Natural killer cell (primary cell): Measurements from ENCODE around the gene ZNF407. TPM values are rescaled to one million over a fixed set of nuclear protein-coding genes. Genes with fewer than 3 reads are reported as not detected.

Experiments used
- ATAC-seq, 3 donors: fragments of 150-1000 bp in 2 of 3; fragments of 200-7000 bp in 1 of 3; cut with Tn5 transposase; 1 replicate in 1 of 3; 2 replicates in 2 of 3; pipeline ENCODE4 v1.10.0; 2021; ENCODE audit warnings: mild to moderate bottlenecking in 2 of 3, moderate library complexity in 2 of 3
- DNase-seq, 2 donors: peaks; one replicate each; pipeline versions ENCODE4 v3.0.0 to v3.0.0-alpha.2; 2013 to 2021; ENCODE audit warnings: mixed read lengths in 1 of 2
- H3K27ac ChIP-seq: one replicate; pipeline ENCODE4 v1.5.1; 2013; ENCODE audit warnings: mild to moderate bottlenecking, low read length
- H3K27me3 ChIP-seq: one replicate; pipeline ENCODE4 v1.6.1; 2013; ENCODE audit warnings: low read length; ENCODE audit not compliant: control insufficient read depth, insufficient read depth
- H3K36me3 ChIP-seq: one replicate; pipeline ENCODE4 v1.6.1; 2013; ENCODE audit warnings: low read length; ENCODE audit not compliant: control insufficient read depth, insufficient read depth
- H3K4me1 ChIP-seq: one replicate; pipeline ENCODE4 v1.6.1; 2013; ENCODE audit warnings: low read length; ENCODE audit not compliant: control insufficient read depth, insufficient read depth
- H3K4me3 ChIP-seq: one replicate; pipeline ENCODE4 v1.5.1; 2013; ENCODE audit warnings: low read length
- H3K9me3 ChIP-seq: one replicate; pipeline ENCODE4 v1.6.1; 2013; ENCODE audit warnings: low read length; ENCODE audit not compliant: control insufficient read depth, insufficient read depth
- H3K27ac Mint-ChIP-seq, 2 donors: one replicate each; pipeline ENCODE4 v1.8.0; 2022; ENCODE audit warnings: mild to moderate bottlenecking in 2 of 2, mixed read lengths in 2 of 2, moderate library complexity in 1 of 2
- H3K27me3 Mint-ChIP-seq, 2 donors: one replicate each; pipeline ENCODE4 v1.8.0; 2022; ENCODE audit warnings: low read depth in 2 of 2, mixed read lengths in 2 of 2
- H3K36me3 Mint-ChIP-seq: one replicate; pipeline ENCODE4 v1.8.0; 2022; ENCODE audit warnings: mixed read lengths
- H3K4me1 Mint-ChIP-seq, 2 donors: one replicate each; pipeline ENCODE4 v1.8.0; 2022; ENCODE audit warnings: mixed read lengths in 2 of 2
- H3K4me3 Mint-ChIP-seq: one replicate; pipeline ENCODE4 v1.8.0; 2022; ENCODE audit warnings: mild to moderate bottlenecking, moderate library complexity, mixed read lengths
- H3K9me3 Mint-ChIP-seq, 2 donors: one replicate each; pipeline ENCODE4 v1.8.0; 2022; ENCODE audit warnings: mixed read lengths in 2 of 2
- WGBS: methylation state at CpG from one replicate; pipeline ENCODE4 v1.1.7; 2013; ENCODE audit warnings: missing lambda C conversion rate; ENCODE audit not compliant: insufficient coverage; 5-methylcytosine and 5-hydroxymethylcytosine counted together
- intact Hi-C: fragments of 100-400 bp; cut with micrococcal nuclease; formaldehyde crosslinking; loops from one replicate; pipeline ENCODE4 v1.14.2; 2022
- total RNA-seq, 4 donors: library from RNA; stranded (reverse); fragments of 120-200 nt in 1 of 4; gene quantifications; one replicate each; pipeline versions ENCODE4 v1.2.3 to v1.2.4, GENCODE V29; 2013 to 2022
- TF ChIP-seq, protein P1 (sequence below): fragments of 200-600 bp; IDR thresholded peaks from one replicate; pipeline ENCODE4 v1.8.0; 2022; ENCODE audit warnings: antibody characterized with exemption

The ZNF407 gene
- total RNA-seq, 3 donors from 2014 or later (not counting 1 experiment from before 2014, with no cell fraction given), result 28.4 to 36.7 (median 36.3) TPM

DNA sequence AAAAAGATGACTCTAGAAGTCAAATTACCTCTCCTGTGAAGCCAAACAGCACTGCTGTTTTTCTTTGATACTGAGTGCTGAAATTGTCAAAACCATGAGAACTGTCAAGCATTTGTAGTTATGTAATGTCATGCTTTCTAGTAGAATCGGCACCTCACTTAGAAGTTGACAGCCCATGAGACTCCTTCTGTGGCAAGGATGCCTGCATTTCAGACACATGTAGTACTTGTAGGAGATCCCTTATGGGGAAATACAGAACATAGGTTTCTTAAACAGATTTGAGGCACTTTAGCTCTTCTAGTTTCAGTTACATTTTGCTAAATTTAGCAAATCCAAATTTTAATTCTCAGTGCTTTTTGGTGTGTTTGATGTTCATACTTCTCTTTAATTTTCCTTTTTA lies 15.7 kb downstream of the ZNF407 start:
- Mint-ChIP-seq H3K36me3 (no peaks in the 10 kb centered on the region), H3K27ac (no peak overlapping the region), H3K4me3 (no peak overlapping the region), H3K27me3 (no peaks in the 10 kb centered on the region), H3K9me3 (no peaks in the 10 kb centered on the region), H3K4me1 (peaks cover 7 to 15% of the 10 kb centered on the region in 2 donors)
- DNase-seq (no peak), ATAC-seq (no peak)
- WGBS, result 90% methylated on average over 1 of the region's 1 CpG
- Histone ChIP-seq H3K4me3 (no peak overlapping the region), H3K27ac (no peak overlapping the region), H3K36me3 (no peaks in the 10 kb centered on the region), H3K9me3 (no peaks in the 10 kb centered on the region), H3K4me1 (no peaks in the 10 kb centered on the region), H3K27me3 (no peaks in the 10 kb centered on the region)
- intact Hi-C loops, result no loop called here
- TF ChIP-seq, protein P1, sequence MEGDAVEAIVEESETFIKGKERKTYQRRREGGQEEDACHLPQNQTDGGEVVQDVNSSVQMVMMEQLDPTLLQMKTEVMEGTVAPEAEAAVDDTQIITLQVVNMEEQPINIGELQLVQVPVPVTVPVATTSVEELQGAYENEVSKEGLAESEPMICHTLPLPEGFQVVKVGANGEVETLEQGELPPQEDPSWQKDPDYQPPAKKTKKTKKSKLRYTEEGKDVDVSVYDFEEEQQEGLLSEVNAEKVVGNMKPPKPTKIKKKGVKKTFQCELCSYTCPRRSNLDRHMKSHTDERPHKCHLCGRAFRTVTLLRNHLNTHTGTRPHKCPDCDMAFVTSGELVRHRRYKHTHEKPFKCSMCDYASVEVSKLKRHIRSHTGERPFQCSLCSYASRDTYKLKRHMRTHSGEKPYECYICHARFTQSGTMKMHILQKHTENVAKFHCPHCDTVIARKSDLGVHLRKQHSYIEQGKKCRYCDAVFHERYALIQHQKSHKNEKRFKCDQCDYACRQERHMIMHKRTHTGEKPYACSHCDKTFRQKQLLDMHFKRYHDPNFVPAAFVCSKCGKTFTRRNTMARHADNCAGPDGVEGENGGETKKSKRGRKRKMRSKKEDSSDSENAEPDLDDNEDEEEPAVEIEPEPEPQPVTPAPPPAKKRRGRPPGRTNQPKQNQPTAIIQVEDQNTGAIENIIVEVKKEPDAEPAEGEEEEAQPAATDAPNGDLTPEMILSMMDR, result no peak

DNA sequence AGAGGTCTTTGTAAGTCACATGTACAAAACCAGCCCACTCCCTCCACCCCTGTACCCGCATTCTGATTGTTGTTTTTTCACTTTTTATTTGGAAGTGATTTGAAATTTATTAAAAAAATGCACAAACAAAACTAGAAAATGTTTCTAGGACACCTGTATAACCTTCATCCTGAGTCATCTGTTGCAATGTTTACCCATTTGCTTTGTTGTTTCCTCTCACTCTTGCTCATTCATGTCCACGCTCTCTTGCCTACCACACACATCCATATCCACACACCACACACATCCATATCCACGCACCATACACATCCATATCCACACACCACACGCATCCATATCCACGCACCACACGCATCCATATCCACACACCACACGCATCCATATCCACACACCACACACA lies 18.8 kb downstream of the ZNF407 start:
- ATAC-seq (no peak), DNase-seq (no peak)
- H3K4me3 Mint-ChIP-seq, result no peak overlapping the region
- intact Hi-C loops, result no loop called here
- Histone ChIP-seq H3K27ac (no peak overlapping the region), H3K4me3 (no peak overlapping the region), H3K4me1 (no peaks in the 10 kb centered on the region), H3K27me3 (no peaks in the 10 kb centered on the region), H3K36me3 (no peaks in the 10 kb centered on the region), H3K9me3 (no peaks in the 10 kb centered on the region)
- H3K4me1 Mint-ChIP-seq, result peaks cover 0 to 4% of the 10 kb centered on the region in 2 donors
- no peaks in the 10 kb centered on the region for H3K27me3 Mint-ChIP-seq
- WGBS, result 53% methylated on average over 6 of the region's 7 CpGs
- H3K27ac Mint-ChIP-seq, result no peak overlapping the region
- H3K9me3 Mint-ChIP-seq, result no peaks in the 10 kb centered on the region
- TF ChIP-seq, protein P1, result no peak
- no peaks in the 10 kb centered on the region for H3K36me3 Mint-ChIP-seq

DNA sequence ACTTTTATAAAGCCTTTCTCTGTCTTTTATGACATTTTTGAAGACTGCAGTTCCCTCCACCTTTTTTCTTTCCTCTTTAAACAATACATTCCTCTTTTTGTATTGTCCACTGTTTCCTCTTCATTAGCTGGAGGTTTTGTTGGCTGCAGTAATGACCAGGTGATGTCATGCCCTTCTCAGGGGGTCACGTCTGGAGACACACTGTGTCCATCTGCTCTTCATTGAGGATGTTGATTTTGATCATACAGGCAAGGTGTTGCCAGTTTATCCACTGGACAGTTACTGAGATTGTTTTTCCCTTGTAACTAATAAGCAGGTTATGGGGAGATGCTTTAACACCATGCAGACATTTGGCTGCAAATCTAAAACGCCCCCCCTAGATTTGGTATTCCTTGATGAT lies 19.8 kb downstream of the ZNF407 start:
- Mint-ChIP-seq H3K4me3 (no peak overlapping the region), H3K27ac (no peak overlapping the region), H3K27me3 (no peaks in the 10 kb centered on the region), H3K36me3 (no peaks in the 10 kb centered on the region), H3K9me3 (no peaks in the 10 kb centered on the region), H3K4me1 (peaks cover 0 to 2% of the 10 kb centered on the region in 2 donors)
- DNase-seq (no peak), ATAC-seq (no peak)
- WGBS, result 95% methylated on average over 2 of the region's 2 CpGs
- TF ChIP-seq, protein P1, result no peak
- intact Hi-C loops, result no loop called here
- Histone ChIP-seq H3K27ac (no peak overlapping the region), H3K4me1 (peaks cover 4% of the 10 kb centered on the region), H3K9me3 (no peaks in the 10 kb centered on the region), H3K27me3 (no peaks in the 10 kb centered on the region), H3K36me3 (no peaks in the 10 kb centered on the region), H3K4me3 (no peak overlapping the region)

DNA sequence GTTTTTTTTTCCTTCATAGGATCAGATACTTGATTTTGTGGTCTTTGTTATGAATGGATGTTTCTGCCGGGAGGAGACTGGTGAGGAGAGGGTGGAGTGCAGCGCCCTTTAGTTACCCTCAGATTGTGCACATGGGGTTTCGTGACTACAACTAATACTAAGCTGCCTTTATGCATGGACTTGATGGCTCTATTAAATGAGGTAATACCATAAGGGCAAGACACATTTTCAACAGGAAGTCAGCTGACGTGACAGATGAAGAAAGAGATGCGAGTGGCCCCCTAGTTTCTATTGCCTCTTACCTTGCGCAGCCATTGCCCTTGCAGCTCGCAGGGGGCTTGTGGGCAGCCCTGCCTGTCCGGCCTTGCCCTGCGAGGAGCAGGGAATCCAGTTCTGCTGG lies 24.4 kb downstream of the ZNF407 start:
- Histone ChIP-seq H3K4me1 (peaks cover 4% of the 10 kb centered on the region), H3K9me3 (no peaks in the 10 kb centered on the region), H3K27ac (no peak overlapping the region), H3K4me3 (no peak overlapping the region), H3K36me3 (no peaks in the 10 kb centered on the region), H3K27me3 (no peaks in the 10 kb centered on the region)
- Mint-ChIP-seq H3K27ac (no peak overlapping the region), H3K27me3 (no peaks in the 10 kb centered on the region), H3K36me3 (no peaks in the 10 kb centered on the region), H3K4me1 (peaks cover 0 to 3% of the 10 kb centered on the region in 2 donors), H3K9me3 (no peaks in the 10 kb centered on the region), H3K4me3 (no peak overlapping the region)
- intact Hi-C loops, result no loop called here
- ATAC-seq (no peak), DNase-seq (no peak)
- WGBS, result 70% methylated on average over 9 of the region's 9 CpGs
- TF ChIP-seq, protein P1, result no peak
